Neural cell (in vitro differentiated cells): ENCODE data around the gene GHRL.

ENCODE experiments used
- EP300 ChIP-seq: fragments of 450-650 bp; conservative IDR thresholded peaks from 2 replicates; pipeline ENCODE4 v1.6.1; 2014; ENCODE audit warnings: antibody characterized with exemption, mild to moderate bottlenecking, moderate library complexity; ENCODE audit not compliant: poor library complexity, severe bottlenecking
- EZH2 ChIP-seq: fragments of 200-600, 300-800 bp; shearing (Covaris generic), sonication (generic); IDR thresholded peaks from 2 replicates; pipeline ENCODE4 v1.6.1; 2014; ENCODE audit warnings: antibody characterized with exemption, low read length, borderline replicate concordance, mild to moderate bottlenecking; ENCODE audit not compliant: insufficient read depth, poor library complexity, severe bottlenecking
- POLR2AphosphoS5 ChIP-seq: IDR thresholded peaks from 2 replicates; pipeline ENCODE4 v1.6.1; 2012
- SMC3 ChIP-seq: fragments of 450-650 bp; conservative IDR thresholded peaks from 2 replicates; pipeline ENCODE4 v1.6.1; 2014; ENCODE audit warnings: antibody characterized with exemption, mild to moderate bottlenecking, moderate library complexity; ENCODE audit not compliant: poor library complexity
- TAF1 ChIP-seq: IDR thresholded peaks from 2 replicates; pipeline ENCODE4 v1.6.1; 2012; ENCODE audit warnings: low read depth
- TF ChIP-seq, protein P1 (sequence below): fragments of 450-650 bp; IDR thresholded peaks from 2 replicates; pipeline ENCODE4 v1.5.1; 2014; ENCODE audit warnings: antibody characterized with exemption, mild to moderate bottlenecking, moderate library complexity; ENCODE audit not compliant: poor library complexity, severe bottlenecking
- TF ChIP-seq, protein P2 (sequence below): IDR thresholded peaks from 2 replicates; pipeline ENCODE4 v1.6.1; 2012; ENCODE audit warnings: borderline replicate concordance

DNA sequence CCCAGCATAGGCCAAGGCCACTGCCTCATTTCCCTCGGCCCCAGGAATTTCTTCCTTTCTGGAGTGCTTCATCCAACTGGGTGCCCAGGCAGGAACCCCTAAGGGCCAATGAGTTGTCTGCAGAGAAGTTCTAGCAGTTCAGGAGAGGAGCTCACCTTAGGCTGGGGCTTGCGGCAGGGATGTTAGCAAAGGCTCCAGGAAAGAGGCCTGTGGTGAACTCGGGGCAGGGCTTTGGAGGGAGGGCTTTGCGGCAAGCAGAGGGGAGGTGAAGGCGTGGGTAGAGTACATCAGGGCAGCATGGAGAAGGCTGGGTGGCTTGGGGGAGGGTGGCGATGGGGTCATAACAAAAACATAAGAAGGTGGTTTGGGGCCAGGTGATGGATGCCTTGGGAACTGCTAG is 1.1 kb downstream of the GHRL start:
- TF ChIP-seq, protein P1, sequence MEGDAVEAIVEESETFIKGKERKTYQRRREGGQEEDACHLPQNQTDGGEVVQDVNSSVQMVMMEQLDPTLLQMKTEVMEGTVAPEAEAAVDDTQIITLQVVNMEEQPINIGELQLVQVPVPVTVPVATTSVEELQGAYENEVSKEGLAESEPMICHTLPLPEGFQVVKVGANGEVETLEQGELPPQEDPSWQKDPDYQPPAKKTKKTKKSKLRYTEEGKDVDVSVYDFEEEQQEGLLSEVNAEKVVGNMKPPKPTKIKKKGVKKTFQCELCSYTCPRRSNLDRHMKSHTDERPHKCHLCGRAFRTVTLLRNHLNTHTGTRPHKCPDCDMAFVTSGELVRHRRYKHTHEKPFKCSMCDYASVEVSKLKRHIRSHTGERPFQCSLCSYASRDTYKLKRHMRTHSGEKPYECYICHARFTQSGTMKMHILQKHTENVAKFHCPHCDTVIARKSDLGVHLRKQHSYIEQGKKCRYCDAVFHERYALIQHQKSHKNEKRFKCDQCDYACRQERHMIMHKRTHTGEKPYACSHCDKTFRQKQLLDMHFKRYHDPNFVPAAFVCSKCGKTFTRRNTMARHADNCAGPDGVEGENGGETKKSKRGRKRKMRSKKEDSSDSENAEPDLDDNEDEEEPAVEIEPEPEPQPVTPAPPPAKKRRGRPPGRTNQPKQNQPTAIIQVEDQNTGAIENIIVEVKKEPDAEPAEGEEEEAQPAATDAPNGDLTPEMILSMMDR = no peak
- TF ChIP-seq POLR2AphosphoS5 (no peak), SMC3 (no peak), EZH2 (no peak), TAF1 (no peak), EP300 (no peak)
- TF ChIP-seq, protein P2, sequence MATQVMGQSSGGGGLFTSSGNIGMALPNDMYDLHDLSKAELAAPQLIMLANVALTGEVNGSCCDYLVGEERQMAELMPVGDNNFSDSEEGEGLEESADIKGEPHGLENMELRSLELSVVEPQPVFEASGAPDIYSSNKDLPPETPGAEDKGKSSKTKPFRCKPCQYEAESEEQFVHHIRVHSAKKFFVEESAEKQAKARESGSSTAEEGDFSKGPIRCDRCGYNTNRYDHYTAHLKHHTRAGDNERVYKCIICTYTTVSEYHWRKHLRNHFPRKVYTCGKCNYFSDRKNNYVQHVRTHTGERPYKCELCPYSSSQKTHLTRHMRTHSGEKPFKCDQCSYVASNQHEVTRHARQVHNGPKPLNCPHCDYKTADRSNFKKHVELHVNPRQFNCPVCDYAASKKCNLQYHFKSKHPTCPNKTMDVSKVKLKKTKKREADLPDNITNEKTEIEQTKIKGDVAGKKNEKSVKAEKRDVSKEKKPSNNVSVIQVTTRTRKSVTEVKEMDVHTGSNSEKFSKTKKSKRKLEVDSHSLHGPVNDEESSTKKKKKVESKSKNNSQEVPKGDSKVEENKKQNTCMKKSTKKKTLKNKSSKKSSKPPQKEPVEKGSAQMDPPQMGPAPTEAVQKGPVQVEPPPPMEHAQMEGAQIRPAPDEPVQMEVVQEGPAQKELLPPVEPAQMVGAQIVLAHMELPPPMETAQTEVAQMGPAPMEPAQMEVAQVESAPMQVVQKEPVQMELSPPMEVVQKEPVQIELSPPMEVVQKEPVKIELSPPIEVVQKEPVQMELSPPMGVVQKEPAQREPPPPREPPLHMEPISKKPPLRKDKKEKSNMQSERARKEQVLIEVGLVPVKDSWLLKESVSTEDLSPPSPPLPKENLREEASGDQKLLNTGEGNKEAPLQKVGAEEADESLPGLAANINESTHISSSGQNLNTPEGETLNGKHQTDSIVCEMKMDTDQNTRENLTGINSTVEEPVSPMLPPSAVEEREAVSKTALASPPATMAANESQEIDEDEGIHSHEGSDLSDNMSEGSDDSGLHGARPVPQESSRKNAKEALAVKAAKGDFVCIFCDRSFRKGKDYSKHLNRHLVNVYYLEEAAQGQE = no peak
